Tibial nerve (tissue), 4 donors: ENCODE measurements around the gene KRT37. TPM values are rescaled to one million over a fixed set of nuclear protein-coding genes. Genes with fewer than 3 reads are reported as not detected.

Source experiments
- DNase-seq, 2 donors: peaks; one replicate each; pipeline ENCODE4 v3.0.0-alpha.2; 2019; ENCODE audit warnings: low spot score in 2 of 2
- H3K27ac ChIP-seq, 4 donors: fragments of 200-600 bp; sonication (generic) in 3 of 4; one replicate each; pipeline ENCODE4 v1.5.1; 2017 to 2019; ENCODE audit warnings: mild to moderate bottlenecking in 1 of 4
- H3K27me3 ChIP-seq, 2 donors: fragments of 200-600 bp; sonication (generic) in 1 of 2; one replicate each; pipeline versions ENCODE4 v1.5.1 to v1.6.0; 2017 to 2019
- H3K36me3 ChIP-seq, 3 donors: fragments of 200-600 bp; sonication (generic); one replicate each; pipeline ENCODE4 v1.5.1; 2018 to 2019
- H3K4me1 ChIP-seq, 4 donors: fragments of 200-600 bp; sonication (generic) in 3 of 4; one replicate each; pipeline ENCODE4 v1.5.1; 2017 to 2019
- H3K4me3 ChIP-seq, 4 donors: fragments of 200-600 bp; sonication (generic) in 3 of 4; one replicate each; pipeline ENCODE4 v1.5.1; 2017 to 2019; ENCODE audit warnings: mild to moderate bottlenecking in 1 of 4, moderate library complexity in 1 of 4
- H3K9me3 ChIP-seq, 4 donors: fragments of 200-600 bp; sonication (generic) in 3 of 4; one replicate each; pipeline ENCODE4 v1.5.1; 2017 to 2019
- EP300 ChIP-seq, 2 donors: sonication (generic); formaldehyde crosslinking; IDR thresholded peaks; one replicate each; pipeline ENCODE4 v1.6.1; 2017; ENCODE audit warnings: antibody characterized with exemption in 2 of 2, mild to moderate bottlenecking in 1 of 2
- POLR2A ChIP-seq, 2 donors: fragments of 450-650 bp; IDR thresholded peaks; one replicate each; pipeline ENCODE4 v1.6.1; 2017; ENCODE audit warnings: antibody characterized with exemption in 2 of 2, mild to moderate bottlenecking in 2 of 2, moderate library complexity in 2 of 2
- WGBS, 2 donors: methylation state at CpG; one replicate each; pipeline ENCODE4 v1.1.5; 2018; 5-methylcytosine and 5-hydroxymethylcytosine counted together
- total RNA-seq, 4 donors: library from RNA; depleted of rRNA; stranded (reverse); fragments of >200 nt; gene quantifications; one replicate each; pipeline ENCODE4 v1.1.0, GENCODE V29; 2016
- TF ChIP-seq, protein P1 (sequence below), 5 experiments: fragments of 200-600 bp in 3 of 5; fragments of 450-650 bp in 2 of 5; sonication (generic) in 3 of 5; IDR thresholded peaks; one replicate each; pipeline ENCODE4 v1.5.1; 2016 to 2019; ENCODE audit warnings: antibody characterized with exemption in 5 of 5, mild to moderate bottlenecking in 3 of 5, moderate library complexity in 2 of 5

The KRT37 gene
- total RNA-seq, 4 donors from 2014 or later = not detected

DNA sequence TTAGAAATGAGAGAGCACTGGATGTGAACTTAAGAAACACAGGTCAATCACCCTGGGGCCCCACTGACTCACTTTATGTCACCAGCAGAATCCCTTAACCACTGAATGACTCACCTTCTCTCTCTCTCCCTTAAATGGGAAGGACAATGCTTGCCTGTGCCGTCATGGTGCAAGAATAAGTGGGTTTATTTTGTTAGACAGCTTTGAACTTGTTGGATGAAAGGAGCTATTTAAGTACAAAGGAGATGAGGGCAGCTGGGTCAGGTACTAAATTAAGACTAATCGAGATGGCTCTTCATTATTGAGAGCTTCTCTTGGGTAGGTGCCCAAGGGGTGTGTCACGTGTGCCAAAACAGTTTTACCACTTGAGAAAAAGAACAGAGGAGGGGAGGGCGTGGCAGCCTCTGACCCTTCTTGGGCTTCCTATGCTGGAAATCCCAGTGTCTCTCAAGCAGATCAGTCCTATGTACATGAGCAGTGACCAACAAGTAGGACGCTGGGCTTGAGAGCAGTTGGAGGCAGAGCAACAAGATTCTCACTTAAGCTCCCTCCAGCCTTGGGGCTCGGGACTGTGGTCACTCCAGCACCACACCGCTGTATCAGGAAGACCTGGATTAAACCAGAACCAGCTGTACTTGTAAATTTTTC is 20.2 kb downstream of the KRT37 start:
- no peak for DNase-seq
- no peaks in the 10 kb centered on the region for H3K27me3 ChIP-seq
- H3K36me3 ChIP-seq = no peaks in the 10 kb centered on the region
- TF ChIP-seq, protein P1, sequence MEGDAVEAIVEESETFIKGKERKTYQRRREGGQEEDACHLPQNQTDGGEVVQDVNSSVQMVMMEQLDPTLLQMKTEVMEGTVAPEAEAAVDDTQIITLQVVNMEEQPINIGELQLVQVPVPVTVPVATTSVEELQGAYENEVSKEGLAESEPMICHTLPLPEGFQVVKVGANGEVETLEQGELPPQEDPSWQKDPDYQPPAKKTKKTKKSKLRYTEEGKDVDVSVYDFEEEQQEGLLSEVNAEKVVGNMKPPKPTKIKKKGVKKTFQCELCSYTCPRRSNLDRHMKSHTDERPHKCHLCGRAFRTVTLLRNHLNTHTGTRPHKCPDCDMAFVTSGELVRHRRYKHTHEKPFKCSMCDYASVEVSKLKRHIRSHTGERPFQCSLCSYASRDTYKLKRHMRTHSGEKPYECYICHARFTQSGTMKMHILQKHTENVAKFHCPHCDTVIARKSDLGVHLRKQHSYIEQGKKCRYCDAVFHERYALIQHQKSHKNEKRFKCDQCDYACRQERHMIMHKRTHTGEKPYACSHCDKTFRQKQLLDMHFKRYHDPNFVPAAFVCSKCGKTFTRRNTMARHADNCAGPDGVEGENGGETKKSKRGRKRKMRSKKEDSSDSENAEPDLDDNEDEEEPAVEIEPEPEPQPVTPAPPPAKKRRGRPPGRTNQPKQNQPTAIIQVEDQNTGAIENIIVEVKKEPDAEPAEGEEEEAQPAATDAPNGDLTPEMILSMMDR (IDR thresholded peaks at IDR 0.05) = no peak
- H3K4me1 ChIP-seq = peaks cover 0 to 10% (median 0%) of the 10 kb centered on the region in 4 donors
- 45 to 48% methylated on average over 7 of the region's 7 CpGs for WGBS, 2 donors
- H3K9me3 ChIP-seq = no peaks in the 10 kb centered on the region
- peak overlapping the region in 1 of 4 donors; percentile 15 for H3K27ac ChIP-seq
- H3K4me3 ChIP-seq = no peak overlapping the region

DNA sequence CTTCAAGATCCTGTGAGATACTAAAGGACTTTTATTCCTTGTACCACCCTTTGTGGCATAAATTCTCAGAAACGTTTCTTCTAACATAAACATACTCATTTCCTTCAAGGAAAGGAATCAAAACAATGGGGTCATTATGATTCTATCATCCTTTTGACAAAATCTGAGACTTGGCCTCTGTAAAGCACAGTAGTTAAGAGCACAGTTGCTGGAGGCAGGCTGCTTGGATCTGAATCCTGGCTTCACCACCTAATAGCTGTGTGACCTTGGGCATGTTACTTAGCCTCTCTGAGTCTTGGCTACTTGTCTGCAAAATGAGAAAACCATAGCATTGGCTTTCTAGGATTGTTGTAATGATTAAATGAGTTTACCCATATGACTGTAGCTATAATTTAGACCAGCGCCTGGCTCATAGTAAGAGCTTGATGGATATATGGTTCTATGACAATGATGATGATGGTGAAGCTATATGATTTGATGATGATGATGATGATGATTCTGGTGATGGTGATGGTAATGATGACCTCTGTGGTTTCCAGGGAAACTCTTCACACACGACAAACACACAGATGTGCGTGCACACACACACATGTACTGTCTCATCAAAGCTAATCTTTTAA is 20.9 kb downstream of the KRT37 start:
- Histone ChIP-seq H3K4me3 (no peak overlapping the region), H3K27ac (no peak overlapping the region), H3K9me3 (no peaks in the 10 kb centered on the region), H3K4me1 (peaks cover 0 to 10% (median 0%) of the 10 kb centered on the region in 4 donors), H3K36me3 (no peaks in the 10 kb centered on the region), H3K27me3 (no peaks in the 10 kb centered on the region)
- no peak for DNase-seq
- no peak for TF ChIP-seq POLR2A (IDR thresholded peaks at IDR 0.05)
- TF ChIP-seq EP300 (IDR thresholded peaks at IDR 0.05) = no peak
- TF ChIP-seq, protein P1 (IDR thresholded peaks at IDR 0.05) = no peak
- 61 to 68% methylated on average over 4 of the region's 4 CpGs for WGBS, 2 donors

DNA sequence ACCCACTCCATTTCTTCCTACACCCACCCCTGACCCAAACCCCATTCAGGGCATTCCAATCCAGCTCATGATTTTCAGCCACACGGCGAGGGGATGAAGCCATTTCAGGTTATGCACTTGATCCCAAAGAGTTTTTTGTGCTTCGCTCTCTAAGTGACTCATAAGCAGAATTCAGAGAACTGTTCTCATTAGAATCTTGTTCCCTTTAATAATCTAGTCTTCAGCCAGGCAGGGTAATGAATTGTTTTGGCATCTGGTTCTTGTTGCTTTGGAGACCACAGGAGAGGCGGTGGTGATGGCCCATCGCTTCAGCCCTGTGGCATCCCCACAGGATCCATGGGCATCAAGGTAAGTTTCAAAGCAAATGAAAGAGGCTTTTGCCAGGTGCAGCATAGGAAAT is 22.2 kb downstream of the KRT37 start:
- 73 to 77% methylated on average over 5 of the region's 5 CpGs for WGBS, 2 donors
- no peak overlapping the region for H3K4me3 ChIP-seq
- H3K27me3 ChIP-seq = no peaks in the 10 kb centered on the region
- H3K36me3 ChIP-seq = no peaks in the 10 kb centered on the region
- no peak overlapping the region for H3K27ac ChIP-seq
- H3K4me1 ChIP-seq = peaks cover 0 to 10% (median 0%) of the 10 kb centered on the region in 4 donors
- no peak for DNase-seq
- TF ChIP-seq POLR2A (IDR thresholded peaks at IDR 0.05) (no peak), EP300 (IDR thresholded peaks at IDR 0.05) (no peak)
- TF ChIP-seq, protein P1 (IDR thresholded peaks at IDR 0.05) = no peak
- no peaks in the 10 kb centered on the region for H3K9me3 ChIP-seq

DNA sequence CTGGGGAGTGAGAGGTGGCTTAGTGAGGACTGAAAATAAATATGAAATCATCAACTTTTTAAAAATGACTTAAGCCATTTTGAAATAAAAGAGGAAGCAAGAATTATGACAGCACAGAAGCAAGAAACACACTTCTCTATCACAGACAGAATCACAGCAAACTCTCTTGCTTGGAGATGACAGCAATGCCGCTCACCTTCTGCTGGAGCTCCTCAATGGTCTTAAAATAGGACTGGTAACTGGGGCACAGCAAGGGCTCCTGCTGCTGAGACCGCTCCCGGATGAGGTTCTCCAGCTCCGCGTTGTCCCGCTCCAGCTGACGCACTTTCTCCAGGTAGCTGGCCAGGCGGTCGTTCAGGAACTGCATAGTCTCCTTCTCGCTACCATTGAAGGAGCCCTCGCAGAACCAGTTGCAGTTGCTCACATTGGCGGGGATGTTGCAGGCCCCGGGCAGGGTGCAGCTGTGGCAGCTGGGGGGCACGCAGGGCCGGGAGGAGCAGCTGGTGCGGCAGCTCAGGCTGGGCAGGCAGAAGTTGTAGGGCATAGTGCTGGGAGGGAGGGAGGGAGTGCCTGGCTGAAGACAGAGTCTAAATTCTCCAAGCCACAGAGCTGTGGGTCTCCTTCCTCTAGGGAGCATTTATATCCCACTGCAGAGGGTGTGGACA is 27.3 kb downstream of the KRT37 start, which contains the start of gene KRT31:
Gene KRT31, minus strand, starts transcription at position 613 of the 665 bp plus-strand sequence. Its CDS starts 69 bp downstream, at position 544.
- H3K9me3 ChIP-seq = no peaks in the 10 kb centered on the region
- H3K36me3 ChIP-seq = no peaks in the 10 kb centered on the region
- no peak for DNase-seq
- no peak within 1 kb of the TSS for H3K27ac ChIP-seq
- WGBS, 2 donors = 80 to 91% methylated on average over 15 to 16 of the region's 16 CpGs
- TF ChIP-seq POLR2A (IDR thresholded peaks at IDR 0.05) = no peak
- TF ChIP-seq, protein P1 (IDR thresholded peaks at IDR 0.05) = no peak
- no peak for TF ChIP-seq EP300 (IDR thresholded peaks at IDR 0.05)
- H3K4me3 ChIP-seq = no peak within 1 kb of the TSS
- H3K4me1 ChIP-seq = peaks cover 0 to 5% (median 0%) of the 10 kb centered on the region in 4 donors
- no peaks in the 10 kb centered on the region for H3K27me3 ChIP-seq

DNA sequence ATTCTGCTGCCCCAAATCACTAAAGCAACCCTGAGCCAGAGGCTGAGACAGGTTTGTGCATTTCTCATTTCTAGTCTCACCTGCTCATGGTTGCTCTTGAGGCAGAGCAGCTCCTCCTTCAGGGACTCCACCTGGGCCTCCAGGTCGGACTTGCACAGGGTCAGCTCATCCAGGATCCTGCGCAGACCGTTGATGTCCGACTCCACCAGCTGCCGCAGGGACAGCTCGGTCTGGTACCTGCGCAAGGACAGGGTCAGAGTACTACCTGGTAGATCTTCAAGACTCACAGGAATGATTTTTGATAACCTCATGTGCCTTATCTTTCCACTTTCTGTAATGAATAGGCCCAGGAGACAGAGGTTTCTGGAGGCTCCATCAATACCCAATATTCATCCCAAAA is 28.0 kb downstream of the KRT37 start:
- Histone ChIP-seq H3K9me3 (no peaks in the 10 kb centered on the region), H3K36me3 (no peaks in the 10 kb centered on the region), H3K27ac (no peak overlapping the region), H3K27me3 (no peaks in the 10 kb centered on the region), H3K4me3 (no peak overlapping the region), H3K4me1 (peaks cover 0 to 5% (median 0%) of the 10 kb centered on the region in 4 donors)
- no peak for DNase-seq
- WGBS, 2 donors = 94 to 97% methylated on average over 7 of the region's 7 CpGs
- TF ChIP-seq POLR2A (IDR thresholded peaks at IDR 0.05) (no peak), EP300 (IDR thresholded peaks at IDR 0.05) (no peak)
- TF ChIP-seq, protein P1 (IDR thresholded peaks at IDR 0.05) = no peak
